CD14-positive monocyte (primary cell): ENCODE results near the gene ARMC7. TPM values are rescaled to one million over a fixed set of nuclear protein-coding genes. Genes with fewer than 3 reads are reported as not detected.
A peak's percentile ranks its signal among the peaks of the same experiment; 100 is the strongest.

ENCODE experiments used
- DNase-seq, 3 donors: peaks; one replicate each; pipeline ENCODE4 v3.0.0-alpha.2; 2011 to 2022
- H2AFZ ChIP-seq: 2 replicates; pipeline ENCODE4 v1.6.0; 2012; ENCODE audit warnings: mild to moderate bottlenecking, low read depth, low read length, inconsistent platforms; ENCODE audit not compliant: insufficient read depth, poor library complexity, severe bottlenecking
- H3K27ac ChIP-seq, 2 donors: 1 replicate in 1 of 2; 2 replicates in 1 of 2; pipeline ENCODE4 v1.5.1; 2012 to 2013; ENCODE audit warnings: low read length in 2 of 2, control low read depth in 1 of 2, inconsistent platforms in 1 of 2, low read depth in 1 of 2, mild to moderate bottlenecking in 1 of 2
- H3K27me3 ChIP-seq, 2 donors: one replicate each; pipeline versions ENCODE4 v1.6.0 to v1.6.1; 2011 to 2013; ENCODE audit warnings: low read length in 2 of 2; ENCODE audit not compliant: control insufficient read depth in 2 of 2, insufficient read depth in 2 of 2
- H3K36me3 ChIP-seq, 2 donors: replicated peaks in 1 of 2; 1 replicate in 1 of 2; 2 replicates in 1 of 2; pipeline versions ENCODE4 v1.5.1 to v1.6.1; 2012 to 2013; ENCODE audit warnings: low read length in 2 of 2, control low read depth in 1 of 2, inconsistent platforms in 1 of 2, mild to moderate bottlenecking in 1 of 2; ENCODE audit not compliant: insufficient read depth in 2 of 2, control insufficient read depth in 1 of 2
- H3K4me1 ChIP-seq, 2 donors: 1 replicate in 1 of 2; 2 replicates in 1 of 2; pipeline versions ENCODE4 v1.5.1 to v1.6.1; 2012 to 2013; ENCODE audit warnings: low read length in 2 of 2, control low read depth in 1 of 2, inconsistent platforms in 1 of 2, mild to moderate bottlenecking in 1 of 2, moderate library complexity in 1 of 2; ENCODE audit not compliant: insufficient read depth in 2 of 2, control insufficient read depth in 1 of 2
- H3K4me2 ChIP-seq: replicated peaks from 2 replicates; pipeline ENCODE3; 2012; ENCODE audit warnings: low read length, moderate library complexity, mild to moderate bottlenecking; ENCODE audit not compliant: poor library complexity, severe bottlenecking; ENCODE audit errors: extremely low read depth
- H3K4me3 ChIP-seq, 3 experiments: fragments of 200-600 bp in 1 of 3; sonication (generic) in 1 of 3; replicated peaks in 1 of 3; 1 replicate in 2 of 3; 2 replicates in 1 of 3; pipeline ENCODE4 v1.5.1; 2011 to 2013; ENCODE audit warnings: low read length in 3 of 3, mild to moderate bottlenecking in 3 of 3, control low read depth in 2 of 3, low read depth in 2 of 3, inconsistent platforms in 1 of 3, moderate library complexity in 1 of 3
- H3K79me2 ChIP-seq: 2 replicates; pipeline ENCODE4 v1.6.0; 2012; ENCODE audit warnings: mild to moderate bottlenecking, control low read depth, inconsistent platforms, low read length, moderate library complexity; ENCODE audit not compliant: insufficient read depth
- H3K9ac ChIP-seq: 2 replicates; pipeline ENCODE4 v1.6.0; 2017; ENCODE audit warnings: low read length, mild to moderate bottlenecking; ENCODE audit not compliant: insufficient read depth, poor library complexity, severe bottlenecking
- H3K9me3 ChIP-seq, 2 donors: replicated peaks in 1 of 2; 1 replicate in 1 of 2; 2 replicates in 1 of 2; pipeline versions ENCODE4 v1.5.1 to v1.6.1; 2012 to 2013; ENCODE audit warnings: low read length in 2 of 2, control low read depth in 1 of 2; ENCODE audit not compliant: control insufficient read depth in 1 of 2, insufficient read depth in 1 of 2
- H4K20me1 ChIP-seq: 2 replicates; pipeline ENCODE4 v1.6.0; 2012; ENCODE audit warnings: mild to moderate bottlenecking, low read length, control low read depth, moderate library complexity; ENCODE audit not compliant: insufficient read depth
- H3K27ac Mint-ChIP-seq, 7 donors: one replicate each; pipeline ENCODE4 v1.8.0; 2020; ENCODE audit warnings: mild to moderate bottlenecking in 7 of 7, mixed read lengths in 7 of 7, moderate library complexity in 6 of 7, inconsistent platforms in 2 of 7
- H3K27me3 Mint-ChIP-seq, 3 donors: one replicate each; pipeline ENCODE4 v1.8.0; 2021 to 2022; ENCODE audit warnings: low read depth in 3 of 3, mild to moderate bottlenecking in 3 of 3, mixed read lengths in 3 of 3, moderate library complexity in 3 of 3, inconsistent platforms in 1 of 3
- H3K36me3 Mint-ChIP-seq, 2 donors: one replicate each; pipeline ENCODE4 v1.8.0; 2020; ENCODE audit warnings: mixed read lengths in 2 of 2, inconsistent platforms in 1 of 2, mild to moderate bottlenecking in 1 of 2
- H3K4me1 Mint-ChIP-seq: one replicate; pipeline ENCODE4 v1.8.0; 2020; ENCODE audit warnings: mild to moderate bottlenecking, mixed read lengths
- H3K4me3 Mint-ChIP-seq, 2 donors: one replicate each; pipeline ENCODE4 v1.8.0; 2020; ENCODE audit warnings: mild to moderate bottlenecking in 2 of 2, mixed read lengths in 2 of 2, moderate library complexity in 1 of 2
- H3K9me3 Mint-ChIP-seq, 7 donors: one replicate each; pipeline ENCODE4 v1.8.0; 2020 to 2022; ENCODE audit warnings: mixed read lengths in 7 of 7, mild to moderate bottlenecking in 6 of 7, moderate library complexity in 6 of 7, inconsistent platforms in 2 of 7
- CTCF ChIP-seq: fragments of 200-600 bp; IDR thresholded peaks from one replicate; pipeline ENCODE4 v1.8.0; 2022; ENCODE audit warnings: antibody characterized with exemption, mild to moderate bottlenecking
- WGBS: methylation state at CpG from one replicate; pipeline ENCODE4 v1.1.5; 2013; ENCODE audit warnings: missing lambda C conversion rate; ENCODE audit not compliant: insufficient coverage; 5-methylcytosine and 5-hydroxymethylcytosine counted together
- intact Hi-C, 2 donors: fragments of 100-400 bp; cut with micrococcal nuclease; formaldehyde crosslinking; loops; one replicate each; pipeline versions ENCODE4 v1.15.0 to v1.15.1; 2023
- polyA plus RNA-seq, 3 donors: library from polyadenylated mRNA; depleted of rRNA in 1 of 3; unstranded in 2 of 3; stranded (reverse) in 1 of 3; fragments of 300-500 nt in 2 of 3; fragments of >200 nt in 1 of 3; fragmentation: Illumina TruSeq in 2 of 3; gene quantifications; 1 replicate in 2 of 3; 2 replicates in 1 of 3; pipeline ENCODE4 v1.2.3, GENCODE V29; 2012 to 2021

ARMC7 gene
- polyA plus RNA-seq, 3 donors: 1.3 to 11.8 (median 2.1) TPM

GRCh38 chr17:75147878-75148546 lies 38.2 kb downstream of the ARMC7 start:
- peaks cover 10% of the 10 kb centered on the region for H4K20me1 ChIP-seq
- H3K4me1 Mint-ChIP-seq: peaks cover 46% of the 10 kb centered on the region
- WGBS: 100% methylated on average over 2 of the region's 6 CpGs
- H3K4me3 Mint-ChIP-seq: peak overlapping the region; percentile 43 to 81
- H3K36me3 Mint-ChIP-seq: peaks cover 42 to 58% of the 10 kb centered on the region in 2 donors
- H3K79me2 ChIP-seq: peaks cover 70% of the 10 kb centered on the region
- no peak overlapping the region for H2AFZ ChIP-seq
- no peak for TF ChIP-seq CTCF
- H3K27ac Mint-ChIP-seq: peak overlapping the region; percentile 86 to 97 (median 94)
- peak overlapping the region; percentile 5 for H3K9ac ChIP-seq
- H3K9me3 ChIP-seq: no peaks in the 10 kb centered on the region
- peaks cover 38 to 44% of the 10 kb centered on the region in 2 donors for H3K4me1 ChIP-seq
- H3K4me3 ChIP-seq: peak overlapping the region in 1 of 3 experiments; percentile 37
- peaks cover 0 to 2% (median 0%) of the 10 kb centered on the region in 7 donors for H3K9me3 Mint-ChIP-seq
- peaks cover 26 to 42% of the 10 kb centered on the region in 2 donors for H3K36me3 ChIP-seq
- H3K27ac ChIP-seq: peak overlapping the region; percentile 73 to 78
- peak overlapping the region; percentile 40 for H3K4me2 ChIP-seq
- intact Hi-C loops: no loop called here
- peak; percentile 27 to 55 (median 42) for DNase-seq
- no peaks in the 10 kb centered on the region for H3K27me3 ChIP-seq
- H3K27me3 Mint-ChIP-seq: no peaks in the 10 kb centered on the region

- no peak overlapping the region for H3K4me3 ChIP-seq
- H4K20me1 ChIP-seq: peaks cover 19% of the 10 kb centered on the region
- H3K9me3 ChIP-seq: no peaks in the 10 kb centered on the region
- H3K4me1 ChIP-seq: peaks cover 35 to 45% of the 10 kb centered on the region in 2 donors
- peaks cover 70% of the 10 kb centered on the region for H3K79me2 ChIP-seq
- peaks cover 0 to 3% of the 10 kb centered on the region in 2 donors for H3K36me3 ChIP-seq
- no peak overlapping the region for H3K9ac ChIP-seq
- Mint-ChIP-seq H3K4me3 (no peak overlapping the region), H3K27ac (peak overlapping the region in 1 of 7 donors; percentile 63), H3K36me3 (peaks cover 11 to 18% of the 10 kb centered on the region in 2 donors), H3K9me3 (peaks cover 0 to 3% (median 0%) of the 10 kb centered on the region in 7 donors), H3K27me3 (peaks cover 0 to 2% (median 0%) of the 10 kb centered on the region in 3 donors), H3K4me1 (peaks cover 44% of the 10 kb centered on the region)
- intact Hi-C loops: loop anchor here in 1 of 2 donors (5.0 kb wide), 1 partner anchor 40 kb away; no protein-coding TSS in a partner anchor
- H3K4me2 ChIP-seq: no peak overlapping the region
- no peaks in the 10 kb centered on the region for H3K27me3 ChIP-seq
- no peak for DNase-seq
- 100% methylated on average over 1 of the region's 6 CpGs for WGBS
- no peak for TF ChIP-seq CTCF
- no peak overlapping the region for H3K27ac ChIP-seq
- no peak overlapping the region for H2AFZ ChIP-seq
Observed at GRCh38 chr17:75151930-75152329, 42.2 kb downstream of the ARMC7 start.
